ENCODE measurements around the gene USP53.
A peak's percentile ranks its signal among the peaks of the same experiment; 100 is the strongest.
"Not testable (repeated sequence)": the region's sequence is repeated elsewhere in the genome, so short reads cannot be mapped to it uniquely, and the experiment has no call there.

Gene USP53

GRCh38 chr4:119271361-119272085 lies 59.0 kb downstream of the USP53 start:
- no peak for DNase-seq (ENCODE audit: low spot score)

GRCh38 chr4:119279541-119279940 lies 67.0 kb downstream of the USP53 start:
- DNase-seq (ENCODE audit: low spot score), result not testable (repeated sequence)

- DNase-seq (ENCODE audit: low spot score), result not testable (repeated sequence)
These were observed 67.4 kb downstream of the USP53 start for GRCh38 chr4:119279945-119280344.

- no peak for DNase-seq (ENCODE audit: low spot score)
These were observed 68.9 kb downstream of the USP53 start for GRCh38 chr4:119281393-119281792.

GRCh38 chr4:119284876-119285780 lies 72.6 kb downstream of the USP53 start:
- peak; percentile 29 for DNase-seq (ENCODE audit: low spot score)

GRCh38 chr4:119286377-119287002 lies 74.0 kb downstream of the USP53 start:
- peak; percentile 76 for DNase-seq (ENCODE audit: low spot score)

- no peak for DNase-seq (ENCODE audit: low spot score)
These were observed 76.8 kb downstream of the USP53 start for GRCh38 chr4:119289313-119289712.

GRCh38 chr4:119290598-119290997 lies 78.1 kb downstream of the USP53 start:
- no peak for DNase-seq (ENCODE audit: low spot score)

GRCh38 chr4:119296356-119296755 lies 83.8 kb downstream of the USP53 start:
- DNase-seq (ENCODE audit: low spot score), result no peak

- DNase-seq (ENCODE audit: low spot score), result no peak
These were observed 85.3 kb downstream of the USP53 start for GRCh38 chr4:119297795-119298194.

- peak; percentile 87 for DNase-seq (ENCODE audit: low spot score)
These were observed 86.8 kb downstream of the USP53 start for GRCh38 chr4:119299260-119299671.

GRCh38 chr4:119299741-119300100 lies 87.2 kb downstream of the USP53 start:
- peak; percentile 46 for DNase-seq (ENCODE audit: low spot score)

GRCh38 chr4:119300101-119300978 lies 87.8 kb downstream of the USP53 start:
- peak; percentile 94 for DNase-seq (ENCODE audit: low spot score)

GRCh38 chr4:119302073-119302832 lies 89.7 kb downstream of the USP53 start:
- DNase-seq (ENCODE audit: low spot score), result no peak

- DNase-seq (ENCODE audit: low spot score), result no peak
These were observed 91.2 kb downstream of the USP53 start for GRCh38 chr4:119303587-119304305.

- no peak for DNase-seq (ENCODE audit: low spot score)
These were observed 91.9 kb downstream of the USP53 start for GRCh38 chr4:119304431-119304830.

- DNase-seq (ENCODE audit: low spot score), result no peak
These were observed 95.1 kb downstream of the USP53 start for GRCh38 chr4:119307606-119308005.

GRCh38 chr4:119310826-119311225 lies 98.3 kb downstream of the USP53 start:
- no peak for DNase-seq (ENCODE audit: low spot score)

- no peak for DNase-seq (ENCODE audit: low spot score)
These were observed 100.7 kb downstream of the USP53 start for GRCh38 chr4:119313237-119313636.

GRCh38 chr4:119314356-119314755 lies 101.8 kb downstream of the USP53 start:
- DNase-seq (ENCODE audit: low spot score), result peak; percentile 73
